GM12873 (cell line): ENCODE measurements around the gene CTNND2.

Experiments used
- TF ChIP-seq, protein P1 (sequence below): IDR thresholded peaks from 2 replicates; pipeline ENCODE4 v1.5.1; 2012; ENCODE audit warnings: low read depth, mild to moderate bottlenecking, moderate library complexity, low read length, control low read depth; ENCODE audit not compliant: insufficient read depth; ENCODE audit errors: missing control alignments

The CTNND2 gene, protein sequence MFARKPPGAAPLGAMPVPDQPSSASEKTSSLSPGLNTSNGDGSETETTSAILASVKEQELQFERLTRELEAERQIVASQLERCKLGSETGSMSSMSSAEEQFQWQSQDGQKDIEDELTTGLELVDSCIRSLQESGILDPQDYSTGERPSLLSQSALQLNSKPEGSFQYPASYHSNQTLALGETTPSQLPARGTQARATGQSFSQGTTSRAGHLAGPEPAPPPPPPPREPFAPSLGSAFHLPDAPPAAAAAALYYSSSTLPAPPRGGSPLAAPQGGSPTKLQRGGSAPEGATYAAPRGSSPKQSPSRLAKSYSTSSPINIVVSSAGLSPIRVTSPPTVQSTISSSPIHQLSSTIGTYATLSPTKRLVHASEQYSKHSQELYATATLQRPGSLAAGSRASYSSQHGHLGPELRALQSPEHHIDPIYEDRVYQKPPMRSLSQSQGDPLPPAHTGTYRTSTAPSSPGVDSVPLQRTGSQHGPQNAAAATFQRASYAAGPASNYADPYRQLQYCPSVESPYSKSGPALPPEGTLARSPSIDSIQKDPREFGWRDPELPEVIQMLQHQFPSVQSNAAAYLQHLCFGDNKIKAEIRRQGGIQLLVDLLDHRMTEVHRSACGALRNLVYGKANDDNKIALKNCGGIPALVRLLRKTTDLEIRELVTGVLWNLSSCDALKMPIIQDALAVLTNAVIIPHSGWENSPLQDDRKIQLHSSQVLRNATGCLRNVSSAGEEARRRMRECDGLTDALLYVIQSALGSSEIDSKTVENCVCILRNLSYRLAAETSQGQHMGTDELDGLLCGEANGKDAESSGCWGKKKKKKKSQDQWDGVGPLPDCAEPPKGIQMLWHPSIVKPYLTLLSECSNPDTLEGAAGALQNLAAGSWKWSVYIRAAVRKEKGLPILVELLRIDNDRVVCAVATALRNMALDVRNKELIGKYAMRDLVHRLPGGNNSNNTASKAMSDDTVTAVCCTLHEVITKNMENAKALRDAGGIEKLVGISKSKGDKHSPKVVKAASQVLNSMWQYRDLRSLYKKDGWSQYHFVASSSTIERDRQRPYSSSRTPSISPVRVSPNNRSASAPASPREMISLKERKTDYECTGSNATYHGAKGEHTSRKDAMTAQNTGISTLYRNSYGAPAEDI (N-terminal part only)

DNA sequence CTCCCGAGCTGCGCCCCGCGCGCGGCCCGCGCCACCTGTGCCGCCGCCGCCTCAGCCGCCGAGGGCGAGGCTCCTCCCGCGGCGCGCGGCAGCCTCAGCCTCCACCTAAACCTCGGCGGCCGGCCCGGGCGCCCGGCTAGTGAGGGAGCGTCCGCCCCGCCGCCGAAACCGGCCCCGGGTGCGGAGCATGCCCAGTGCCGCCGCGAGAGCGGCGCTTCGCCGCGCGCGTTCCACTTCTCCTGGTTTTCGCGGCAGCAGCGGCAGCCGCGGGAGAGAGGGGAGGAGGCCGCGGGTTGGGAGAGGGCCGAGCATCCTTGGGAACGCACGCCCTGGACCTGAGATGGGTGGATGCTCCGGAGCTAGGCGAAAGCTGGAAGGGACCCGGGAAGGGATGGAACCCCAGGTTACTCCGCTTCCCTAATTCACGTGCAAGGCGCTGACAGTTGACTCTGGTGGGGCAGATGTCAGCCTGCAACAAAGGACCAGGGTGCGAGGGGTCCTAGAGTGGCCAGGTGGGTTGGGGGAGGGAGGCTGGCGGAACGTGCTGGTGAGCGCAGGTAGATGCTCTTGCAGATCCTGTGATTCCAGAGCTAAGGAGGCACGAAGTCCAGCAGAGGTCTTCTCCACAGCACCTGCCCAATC is at the start of gene CTNND2:
Gene CTNND2, minus strand, starts transcription at position 182 of the 642 bp plus-strand sequence. CDS start 593 bp downstream, outside the sequence.
- TF ChIP-seq, protein P1, sequence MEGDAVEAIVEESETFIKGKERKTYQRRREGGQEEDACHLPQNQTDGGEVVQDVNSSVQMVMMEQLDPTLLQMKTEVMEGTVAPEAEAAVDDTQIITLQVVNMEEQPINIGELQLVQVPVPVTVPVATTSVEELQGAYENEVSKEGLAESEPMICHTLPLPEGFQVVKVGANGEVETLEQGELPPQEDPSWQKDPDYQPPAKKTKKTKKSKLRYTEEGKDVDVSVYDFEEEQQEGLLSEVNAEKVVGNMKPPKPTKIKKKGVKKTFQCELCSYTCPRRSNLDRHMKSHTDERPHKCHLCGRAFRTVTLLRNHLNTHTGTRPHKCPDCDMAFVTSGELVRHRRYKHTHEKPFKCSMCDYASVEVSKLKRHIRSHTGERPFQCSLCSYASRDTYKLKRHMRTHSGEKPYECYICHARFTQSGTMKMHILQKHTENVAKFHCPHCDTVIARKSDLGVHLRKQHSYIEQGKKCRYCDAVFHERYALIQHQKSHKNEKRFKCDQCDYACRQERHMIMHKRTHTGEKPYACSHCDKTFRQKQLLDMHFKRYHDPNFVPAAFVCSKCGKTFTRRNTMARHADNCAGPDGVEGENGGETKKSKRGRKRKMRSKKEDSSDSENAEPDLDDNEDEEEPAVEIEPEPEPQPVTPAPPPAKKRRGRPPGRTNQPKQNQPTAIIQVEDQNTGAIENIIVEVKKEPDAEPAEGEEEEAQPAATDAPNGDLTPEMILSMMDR, result no peak

DNA sequence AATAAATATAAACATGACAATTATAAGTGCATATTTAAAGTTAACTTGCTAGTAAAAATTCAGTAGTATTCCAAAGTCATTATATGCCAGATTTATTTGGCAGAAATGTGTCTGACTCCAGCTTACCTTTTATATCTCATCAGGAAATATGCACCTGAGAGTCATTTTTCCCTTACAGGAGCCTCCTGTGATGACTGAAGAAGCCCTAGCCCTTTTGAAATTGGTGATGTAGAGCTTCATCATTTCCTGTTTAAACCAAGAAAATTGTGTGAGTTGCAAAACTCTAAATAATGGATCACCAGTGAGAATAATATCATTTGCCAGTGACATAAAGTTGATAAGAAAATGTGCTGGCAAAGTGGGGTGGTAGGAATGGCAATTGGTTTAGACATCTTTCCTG is 42.1 kb upstream of the CTNND2 start:
- TF ChIP-seq, protein P1, result no peak

DNA sequence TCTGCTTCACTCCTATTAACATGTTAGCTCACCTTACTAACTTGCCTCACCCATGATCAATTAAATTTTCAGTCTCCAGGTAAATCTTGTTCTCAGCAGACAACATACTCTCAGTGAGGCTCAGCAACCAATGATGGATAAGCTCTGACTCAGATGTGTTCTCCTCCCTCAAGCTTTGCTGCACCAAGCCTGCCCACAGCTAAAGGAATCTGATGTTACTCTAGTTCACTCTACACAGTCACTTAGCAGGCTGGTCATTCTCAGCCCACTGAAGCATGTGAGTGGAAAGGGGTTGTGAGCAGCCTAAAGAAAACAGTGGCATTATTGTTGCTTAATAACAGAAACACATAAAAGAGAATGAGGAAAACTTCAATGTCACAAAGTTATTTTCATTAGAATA is 37.3 kb upstream of the CTNND2 start:
- TF ChIP-seq, protein P1, result no peak

DNA sequence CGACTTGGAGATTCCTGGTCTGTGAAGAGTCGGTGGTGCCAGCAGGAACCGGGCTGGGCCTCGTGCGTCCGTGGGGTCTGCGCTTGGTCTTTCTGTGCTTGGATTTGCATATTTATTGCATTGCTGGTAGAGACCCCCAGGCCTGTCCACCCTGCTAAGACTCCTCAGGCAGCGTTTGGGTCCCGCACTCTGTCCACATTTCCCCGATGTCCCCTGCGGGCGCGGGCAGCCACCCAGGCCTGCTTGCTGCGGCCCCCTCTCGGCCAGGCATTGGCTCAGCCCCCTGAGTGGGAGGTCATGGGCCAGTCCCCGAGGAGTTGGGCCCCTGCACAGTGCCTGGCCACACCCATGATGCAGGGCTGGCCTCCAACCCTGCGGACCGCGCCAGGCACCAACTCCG is 27.4 kb upstream of the CTNND2 start:
- TF ChIP-seq, protein P1, result no peak

DNA sequence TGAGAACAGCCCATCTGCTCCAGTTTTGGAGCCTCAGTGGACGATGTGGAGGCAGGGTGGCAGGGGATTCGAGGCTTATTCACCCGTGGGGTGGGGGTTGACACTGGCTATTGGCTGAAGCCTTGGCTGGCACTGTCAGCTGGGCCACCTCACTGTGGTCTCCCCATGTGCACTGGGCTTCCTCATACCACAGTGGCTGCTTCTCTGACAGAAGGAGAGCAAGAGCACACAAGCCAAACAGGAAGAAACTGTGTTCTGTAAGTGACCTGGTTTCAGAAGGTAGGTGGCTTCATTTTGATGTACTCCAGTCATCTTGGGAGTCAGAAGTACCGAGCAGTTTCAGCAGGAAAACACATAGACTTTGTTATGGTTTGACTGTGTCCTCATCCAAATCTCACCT is 24.7 kb upstream of the CTNND2 start:
- TF ChIP-seq, protein P1, result no peak

DNA sequence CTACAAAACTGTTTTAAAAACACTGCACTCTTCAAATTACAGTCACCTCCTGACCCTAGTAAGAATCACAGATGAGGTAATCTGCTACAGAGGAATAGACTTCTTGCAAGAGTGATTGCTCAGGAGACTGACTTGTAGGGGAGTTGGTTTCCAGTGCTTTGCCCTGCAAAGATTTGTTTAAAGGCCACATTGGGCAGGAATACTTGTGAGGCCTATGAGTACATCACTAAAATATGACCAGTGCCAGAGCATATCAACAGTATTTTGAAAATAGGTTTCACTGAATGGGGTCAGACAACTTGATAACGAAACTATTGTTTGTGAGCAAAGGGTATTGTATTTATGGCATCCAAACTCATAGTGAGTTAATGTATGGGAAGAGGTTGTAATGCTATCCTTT is 21.5 kb upstream of the CTNND2 start:
- TF ChIP-seq, protein P1, result no peak
